CMK (cell line): ENCODE results near the gene ASB16.
"Not testable (repeated sequence)": the region's sequence is repeated elsewhere in the genome, so short reads cannot be mapped to it uniquely, and the experiment has no call there.

Source experiments
- DNase-seq: peaks from one replicate; pipeline ENCODE4 v3.0.0-alpha.2; 2010; ENCODE audit warnings: low read depth

Gene ASB16

GRCh38 chr17:44149066-44149465 lies 21.4 kb upstream of the ASB16 start:
- DNase-seq: not testable (repeated sequence)

GRCh38 chr17:44149750-44150329 lies 20.7 kb upstream of the ASB16 start:
- no peak for DNase-seq

DNA sequence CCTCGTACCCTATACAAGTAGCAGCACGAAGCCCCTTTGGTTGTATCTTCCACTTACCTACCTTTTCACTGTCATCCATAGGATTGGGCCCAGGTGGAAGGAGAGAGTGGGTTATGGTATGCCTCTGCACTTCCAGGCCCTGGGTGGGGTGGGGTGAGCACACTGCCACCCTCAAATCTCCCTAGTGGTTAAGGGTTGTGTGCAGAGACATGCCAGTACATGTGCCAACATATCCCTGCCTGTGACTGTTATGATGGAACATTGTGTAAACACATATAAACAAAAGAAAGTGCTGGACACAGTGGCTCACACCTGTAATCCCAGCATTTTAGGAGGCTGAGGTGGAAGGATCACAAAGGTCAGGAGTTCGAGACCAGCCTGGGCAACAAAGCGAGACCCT lies 17.6 kb upstream of the ASB16 start:
- DNase-seq: no peak

DNA sequence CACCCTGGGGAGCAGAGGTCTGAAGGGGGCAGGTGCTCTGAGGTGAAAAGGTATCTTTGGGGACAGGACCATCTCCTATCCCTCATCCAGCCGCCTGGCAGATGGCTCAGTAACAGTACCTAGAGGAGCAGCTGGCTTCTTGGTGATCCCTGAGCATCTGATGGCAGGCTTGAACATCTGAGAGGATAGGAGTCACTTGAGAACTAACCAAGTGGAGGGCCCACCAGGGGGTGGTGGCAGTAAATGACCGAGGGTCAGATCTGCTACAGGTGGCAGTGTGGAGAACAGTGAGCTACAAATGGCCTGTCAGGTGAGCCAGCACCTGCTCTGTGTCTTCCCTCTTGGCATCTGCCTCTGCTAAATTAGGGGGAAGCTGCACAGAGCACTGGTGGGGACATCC lies 15.0 kb upstream of the ASB16 start:
- DNase-seq: no peak

DNA sequence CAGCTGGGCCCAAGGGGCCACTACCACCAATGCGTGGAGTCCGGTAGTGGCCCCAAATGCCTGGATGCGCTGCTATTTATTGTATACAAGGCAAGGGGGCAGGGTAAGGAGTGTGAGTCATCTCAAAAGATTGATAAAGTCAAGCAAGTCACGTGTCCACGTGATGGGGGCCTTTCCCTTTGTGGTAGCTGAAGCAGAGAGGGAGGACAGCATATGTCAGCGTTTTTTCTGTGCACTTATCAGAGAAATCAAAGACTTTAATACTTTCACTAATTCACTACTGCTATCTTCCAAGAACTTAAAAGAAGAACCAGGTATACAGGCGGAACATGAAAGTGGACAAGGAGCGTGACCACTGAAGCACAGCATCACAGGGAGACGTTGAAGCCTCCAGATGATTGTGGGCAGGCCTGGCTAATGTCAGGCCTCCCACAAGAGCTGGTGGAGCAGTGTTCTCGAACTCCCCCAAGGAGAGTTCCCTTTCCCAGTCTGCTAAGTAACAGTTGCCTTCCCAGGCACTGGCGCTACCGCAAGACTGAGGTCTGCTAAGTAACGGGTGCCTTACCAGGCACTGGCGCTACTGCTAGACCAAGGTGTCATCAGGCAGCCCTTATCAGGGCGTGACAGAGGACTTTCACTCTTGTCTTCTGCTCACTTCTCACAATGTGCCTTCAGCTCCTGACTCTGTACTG lies 10.8 kb upstream of the ASB16 start:
- DNase-seq: peak; percentile 39

DNA sequence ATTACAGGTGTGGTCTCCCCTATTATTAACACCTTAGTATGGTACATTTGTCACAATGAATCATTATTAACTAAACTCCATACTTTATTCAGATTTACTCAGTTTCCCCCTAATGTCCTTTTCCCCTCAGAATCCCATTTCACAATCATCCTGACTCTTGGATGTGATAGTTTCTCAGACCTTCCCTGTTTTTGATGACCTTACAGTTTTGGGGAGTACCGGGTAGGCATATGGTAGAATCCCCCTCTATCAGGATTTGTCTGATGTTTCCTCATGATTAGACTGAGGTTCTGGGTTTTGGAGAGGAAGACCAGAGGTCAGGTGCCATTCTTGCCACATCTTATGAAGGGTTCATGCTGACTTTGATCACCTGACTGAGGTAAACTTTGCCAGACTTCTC lies 6.0 kb upstream of the ASB16 start:
- no peak for DNase-seq

GRCh38 chr17:44167181-44167861 lies 3.2 kb upstream of the ASB16 start:
- DNase-seq: no peak

- no peak for DNase-seq
Measured at GRCh38 chr17:44170135-44170498, 387 bp upstream of the ASB16 start.

GRCh38 chr17:44171931-44172455 lies 1.5 kb downstream of the ASB16 start:
- DNase-seq: no peak

- no peak for DNase-seq
Measured at GRCh38 chr17:44174427-44174826, 3.9 kb downstream of the ASB16 start.

- no peak for DNase-seq
Measured at GRCh38 chr17:44176257-44176656, 5.8 kb downstream of the ASB16 start.

DNA sequence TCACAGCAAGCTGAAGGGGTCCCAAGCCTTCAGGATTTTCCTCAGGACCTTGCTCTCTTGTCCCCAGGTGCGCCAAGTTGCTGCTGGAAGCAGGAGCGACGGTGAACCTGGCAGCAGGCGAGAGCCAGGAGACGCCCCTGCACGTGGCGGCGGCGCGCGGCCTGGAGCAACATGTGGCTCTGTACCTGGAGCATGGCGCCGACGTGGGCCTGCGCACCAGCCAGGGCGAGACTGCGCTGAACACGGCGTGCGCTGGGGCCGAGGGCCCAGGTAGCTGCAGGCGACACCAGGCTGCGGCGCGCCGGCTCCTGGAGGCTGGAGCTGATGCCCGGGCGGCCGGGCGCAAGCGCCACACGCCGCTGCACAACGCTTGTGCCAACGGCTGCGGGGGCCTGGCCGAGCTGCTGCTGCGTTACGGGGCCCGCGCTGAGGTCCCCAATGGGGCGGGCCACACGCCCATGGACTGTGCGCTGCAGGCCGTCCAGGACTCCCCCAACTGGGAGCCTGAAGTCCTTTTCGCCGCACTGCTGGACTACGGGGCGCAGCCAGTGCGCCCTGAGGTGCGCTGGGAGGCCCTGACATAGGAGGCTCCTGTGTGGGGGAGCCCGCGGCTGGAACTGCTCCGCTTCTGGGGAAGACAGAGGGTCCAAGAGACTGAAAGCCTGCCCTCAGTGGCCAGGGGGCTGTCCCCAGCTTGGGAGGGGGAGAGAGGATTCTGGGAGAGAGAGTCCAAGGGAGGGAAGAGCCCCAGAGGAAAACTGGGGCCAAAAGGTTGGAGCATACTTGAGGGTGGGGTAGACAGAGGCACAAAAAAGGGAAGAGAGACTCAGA lies 6.4 kb downstream of the ASB16 start:
- DNase-seq: no peak

- DNase-seq: no peak
Measured at GRCh38 chr17:44177640-44178039, 7.1 kb downstream of the ASB16 start.

DNA sequence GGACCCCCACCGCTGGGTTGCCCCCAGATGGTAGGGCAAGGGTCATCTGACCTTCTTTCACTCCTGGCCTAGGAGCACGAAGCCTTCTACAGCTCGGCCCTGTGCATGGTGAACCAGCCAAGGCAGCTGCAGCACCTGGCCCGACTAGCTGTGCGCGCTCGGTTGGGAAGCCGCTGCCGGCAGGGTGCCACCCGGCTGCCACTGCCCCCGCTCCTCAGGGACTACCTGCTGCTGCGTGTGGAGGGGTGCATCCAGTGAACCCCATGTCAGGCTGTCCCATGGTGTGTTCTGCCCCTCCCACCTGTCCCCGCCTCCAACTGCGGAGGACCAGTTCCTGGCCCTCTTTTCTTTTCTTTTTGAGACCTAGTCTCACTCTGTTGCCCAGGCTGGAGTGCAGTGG lies 7.6 kb downstream of the ASB16 start:
- DNase-seq: no peak

GRCh38 chr17:44183024-44183423 lies 12.5 kb downstream of the ASB16 start:
- no peak for DNase-seq

GRCh38 chr17:44184212-44184810 lies 13.8 kb downstream of the ASB16 start:
- no peak for DNase-seq

DNA sequence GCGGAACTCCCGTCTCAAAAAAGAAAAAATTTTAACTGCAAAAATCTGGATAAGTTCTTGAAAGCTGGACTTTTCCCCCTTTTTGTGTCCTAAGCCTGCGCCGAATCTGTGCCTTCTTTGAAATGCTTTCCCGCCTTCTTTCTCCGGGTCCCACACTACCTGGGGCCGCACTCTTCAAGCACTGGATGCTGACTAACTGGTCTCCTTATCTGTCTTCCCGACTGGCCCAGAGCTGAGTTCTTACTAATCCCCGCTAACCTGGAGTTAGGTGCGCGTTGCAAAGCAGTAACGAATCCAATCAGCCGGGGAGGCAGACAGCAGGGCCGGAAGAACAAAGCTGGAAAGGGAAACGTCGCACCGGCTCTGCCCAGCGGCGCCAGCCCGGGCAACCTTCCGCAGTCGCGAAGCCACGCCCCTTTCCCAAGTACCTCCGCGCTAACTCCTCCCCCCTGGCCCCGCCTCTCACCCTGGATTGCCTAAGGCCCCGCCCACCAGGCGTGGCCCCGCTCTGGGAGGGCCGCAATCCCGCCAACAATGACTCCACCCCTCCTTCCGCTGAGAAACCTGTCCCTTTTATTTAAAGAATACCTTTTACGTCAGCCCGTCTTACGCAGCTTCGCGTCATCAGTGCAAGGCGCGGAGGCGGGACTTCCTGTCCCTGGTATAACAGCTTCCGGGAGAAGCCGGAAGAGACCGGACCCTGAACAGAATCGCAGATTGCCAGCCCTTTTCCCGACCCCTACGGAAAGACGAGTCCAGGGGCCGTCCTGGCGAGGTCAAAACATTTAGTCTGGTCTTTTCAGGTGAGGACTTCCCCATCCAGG lies 16.0 kb downstream of the ASB16 start, which contains the start of gene TMUB2:
TMUB2 (plus strand) TSS at position 666 of the 824 bp plus-strand sequence. CDS start 737 bp downstream, outside the sequence.
- DNase-seq: peak; percentile 97

- peak; percentile 54 for DNase-seq
Measured at GRCh38 chr17:44187131-44187899, 16.8 kb downstream of the ASB16 start.

- DNase-seq: no peak
Measured at GRCh38 chr17:44188576-44189403, 18.3 kb downstream of the ASB16 start.
